Activated CD4-positive, alpha-beta T cell treated with anti-CD3 and anti-CD28 coated beads, Interleukin-2, amount 10 ng/mL, durations not matched to agents 24 days and 14 days (primary cell): ENCODE measurements around the gene HABP2. TPM values are rescaled to one million over a fixed set of nuclear protein-coding genes. Genes with fewer than 3 reads are reported as not detected.

Experiments used
- DNase-seq: peaks from one replicate; pipeline ENCODE4 v3.0.0; 2022
- H3K27ac Mint-ChIP-seq: one replicate; pipeline ENCODE4 v1.8.0; 2022; ENCODE audit warnings: mild to moderate bottlenecking, mixed read lengths
- H3K27me3 Mint-ChIP-seq: one replicate; pipeline ENCODE4 v1.8.0; 2022; ENCODE audit warnings: mixed read lengths
- H3K36me3 Mint-ChIP-seq: one replicate; pipeline ENCODE4 v1.8.0; 2022; ENCODE audit warnings: low read depth, mild to moderate bottlenecking, mixed read lengths
- H3K4me1 Mint-ChIP-seq: one replicate; pipeline ENCODE4 v1.8.0; 2021; ENCODE audit warnings: mixed read lengths
- H3K4me3 Mint-ChIP-seq: one replicate; pipeline ENCODE4 v1.8.0; 2022; ENCODE audit warnings: mild to moderate bottlenecking, moderate library complexity, mixed read lengths
- H3K9me3 Mint-ChIP-seq: one replicate; pipeline ENCODE4 v1.8.0; 2021; ENCODE audit warnings: mixed read lengths
- intact Hi-C: fragments of 100-400 bp; cut with micrococcal nuclease; formaldehyde crosslinking; loops from one replicate; pipeline ENCODE4 v1.15.1; 2023
- total RNA-seq: library from RNA; stranded (reverse); gene quantifications from 2 replicates; pipeline ENCODE4 v1.2.3, GENCODE V29; 2022

HABP2 gene
- total RNA-seq, 1 donor from 2014 or later = not detected

DNA sequence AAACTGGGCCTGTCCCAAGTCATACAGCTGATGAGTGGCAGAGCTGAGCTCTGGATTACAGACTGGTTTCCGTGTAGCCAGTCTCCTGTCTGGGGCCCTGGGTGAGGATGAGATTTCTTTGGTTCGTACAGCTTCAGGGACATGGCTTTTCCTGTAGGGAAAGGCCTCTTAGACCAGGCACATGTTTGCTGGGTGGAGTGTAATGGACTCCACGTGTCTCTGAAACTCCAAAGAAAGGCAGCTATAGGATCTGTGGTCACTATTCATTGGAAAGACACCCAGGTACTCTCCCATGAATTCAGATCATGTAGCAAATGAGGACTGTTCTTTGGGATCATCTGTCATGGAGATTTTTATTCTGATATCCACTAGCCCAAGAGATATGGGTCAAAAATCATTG lies 2.4 kb downstream of the HABP2 start:
- intact Hi-C loops = no loop called here

DNA sequence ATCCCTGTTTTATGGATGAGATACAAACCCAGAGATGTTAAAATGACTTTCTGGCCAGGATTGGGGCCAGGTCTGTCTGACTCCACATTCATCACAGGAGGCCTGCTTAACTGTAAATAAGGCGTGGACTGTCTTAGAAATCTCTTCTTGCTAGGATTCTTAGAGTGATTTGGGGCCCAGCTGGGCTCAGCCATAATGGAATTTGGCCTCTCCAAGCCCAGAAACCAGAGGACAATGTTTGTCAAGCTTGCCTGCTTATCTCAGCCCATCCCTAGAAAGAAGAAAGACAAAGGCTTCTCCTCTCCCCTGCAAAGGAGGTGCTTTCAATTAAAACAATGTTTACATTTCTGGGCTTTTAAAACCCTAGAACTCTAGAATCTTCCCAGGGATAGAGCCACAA lies 2.9 kb downstream of the HABP2 start:
- no peaks in the 10 kb centered on the region for H3K36me3 Mint-ChIP-seq
- no peaks in the 10 kb centered on the region for H3K9me3 Mint-ChIP-seq
- no peak overlapping the region for H3K4me3 Mint-ChIP-seq
- no peak for DNase-seq
- no peak overlapping the region for H3K27ac Mint-ChIP-seq
- intact Hi-C loops = no loop called here
- peaks cover 22% of the 10 kb centered on the region for H3K27me3 Mint-ChIP-seq
- peaks cover 1% of the 10 kb centered on the region for H3K4me1 Mint-ChIP-seq

More for the DNA sequence above, 2.4 kb downstream of the HABP2 start:
- Mint-ChIP-seq H3K36me3 (no peaks in the 10 kb centered on the region), H3K9me3 (no peaks in the 10 kb centered on the region), H3K27me3 (peaks cover 22% of the 10 kb centered on the region), H3K4me1 (peaks cover 6% of the 10 kb centered on the region), H3K4me3 (no peak overlapping the region), H3K27ac (no peak overlapping the region)
- no peak for DNase-seq

DNA sequence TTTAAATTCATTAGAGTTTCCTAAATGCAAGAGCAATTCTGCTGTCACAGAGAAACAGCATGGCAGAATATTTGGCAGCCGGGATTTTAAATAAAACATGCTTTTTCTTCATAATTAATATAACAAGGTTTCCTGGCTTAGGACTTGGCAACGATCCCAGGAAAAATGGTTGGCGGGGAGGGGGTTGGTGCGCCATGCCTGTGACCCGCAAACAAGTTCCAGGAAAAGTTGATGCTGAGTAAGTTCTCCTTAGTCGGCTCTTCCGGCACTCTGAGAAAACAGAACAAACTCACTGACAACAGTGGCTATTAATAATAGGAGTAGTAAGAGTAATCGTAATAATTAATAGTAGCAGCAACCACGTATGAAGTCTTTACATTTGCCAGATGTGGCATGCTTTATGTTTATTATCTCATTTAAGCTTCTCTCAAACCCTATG lies 4.6 kb downstream of the HABP2 start:
- Mint-ChIP-seq H3K27ac (no peak overlapping the region), H3K27me3 (peaks cover 20% of the 10 kb centered on the region), H3K4me1 (no peaks in the 10 kb centered on the region), H3K4me3 (no peak overlapping the region), H3K9me3 (no peaks in the 10 kb centered on the region), H3K36me3 (no peaks in the 10 kb centered on the region)
- intact Hi-C loops = no loop called here
- no peak for DNase-seq

DNA sequence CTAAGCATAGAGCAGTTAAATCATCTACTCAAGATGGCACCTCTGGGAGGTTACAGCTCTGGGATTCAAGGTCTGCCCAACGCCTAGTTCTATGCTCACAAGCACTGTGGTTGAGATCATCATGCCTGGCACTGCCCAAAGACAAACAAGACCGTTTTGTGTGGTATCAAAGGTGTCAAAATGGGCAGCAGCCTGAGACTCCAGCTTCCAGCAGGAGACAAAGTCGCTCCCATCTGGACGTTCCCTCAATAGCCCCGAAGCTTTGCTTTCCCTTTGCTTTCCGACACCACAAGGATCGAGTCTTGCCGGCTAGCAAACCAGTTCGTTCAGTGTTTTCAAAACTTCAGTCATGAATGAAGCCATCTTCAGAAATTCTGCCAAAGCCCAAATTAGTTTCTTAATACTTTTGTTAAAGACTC lies 5.1 kb downstream of the HABP2 start:
- Mint-ChIP-seq H3K27ac (no peak overlapping the region), H3K36me3 (no peaks in the 10 kb centered on the region), H3K4me3 (no peak overlapping the region), H3K4me1 (no peaks in the 10 kb centered on the region), H3K9me3 (no peaks in the 10 kb centered on the region), H3K27me3 (peaks cover 20% of the 10 kb centered on the region)
- intact Hi-C loops = no loop called here
- DNase-seq = no peak

DNA sequence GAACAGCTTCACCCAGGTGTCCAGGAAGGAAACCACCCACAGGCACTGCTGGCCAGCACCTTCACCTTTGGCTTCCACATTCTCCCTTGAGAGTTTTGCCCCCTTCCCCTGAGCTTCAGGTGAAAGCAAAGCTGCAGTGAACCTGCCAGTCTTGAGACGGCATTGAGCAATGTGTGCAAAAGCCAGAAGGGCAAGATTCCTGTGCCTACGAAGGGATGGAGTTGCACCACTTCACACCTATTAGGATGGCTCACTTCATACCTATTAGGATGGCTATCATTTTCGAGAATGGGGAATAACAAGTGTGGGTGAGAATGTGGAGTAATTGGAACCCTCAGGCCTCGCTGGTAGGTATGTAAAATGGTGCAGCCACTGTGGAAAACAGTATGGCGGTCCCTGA lies 7.2 kb downstream of the HABP2 start:
- H3K36me3 Mint-ChIP-seq = no peaks in the 10 kb centered on the region
- no peak overlapping the region for H3K27ac Mint-ChIP-seq
- H3K4me3 Mint-ChIP-seq = no peak overlapping the region
- no peak for DNase-seq
- no peaks in the 10 kb centered on the region for H3K9me3 Mint-ChIP-seq
- H3K4me1 Mint-ChIP-seq = peaks cover 3% of the 10 kb centered on the region
- peaks cover 8% of the 10 kb centered on the region for H3K27me3 Mint-ChIP-seq
- intact Hi-C loops = no loop called here

DNA sequence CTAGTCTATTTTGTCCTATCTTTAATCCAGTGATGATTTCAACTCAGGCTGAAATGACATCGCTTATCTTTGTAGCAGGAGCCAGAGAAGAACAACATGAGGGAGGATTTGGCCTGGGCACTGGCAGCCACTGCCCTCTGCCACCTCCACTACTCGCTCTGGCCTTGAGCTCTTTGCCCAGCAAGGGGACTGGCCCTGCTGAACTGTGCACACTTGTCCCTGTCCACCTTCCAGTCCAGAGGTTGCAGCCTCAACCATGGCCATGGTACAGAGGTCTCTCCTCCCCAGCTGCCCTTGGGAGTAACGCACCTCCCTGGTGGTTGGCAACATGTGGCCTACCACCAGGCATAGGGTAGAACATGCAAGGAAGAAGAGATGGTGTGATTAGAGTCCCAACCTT lies 8.4 kb downstream of the HABP2 start:
- peaks cover 3% of the 10 kb centered on the region for H3K4me1 Mint-ChIP-seq
- H3K27me3 Mint-ChIP-seq = peaks cover 8% of the 10 kb centered on the region
- no peak for DNase-seq
- no peak overlapping the region for H3K27ac Mint-ChIP-seq
- intact Hi-C loops = no loop called here
- no peaks in the 10 kb centered on the region for H3K36me3 Mint-ChIP-seq
- H3K4me3 Mint-ChIP-seq = no peak overlapping the region
- H3K9me3 Mint-ChIP-seq = no peaks in the 10 kb centered on the region

DNA sequence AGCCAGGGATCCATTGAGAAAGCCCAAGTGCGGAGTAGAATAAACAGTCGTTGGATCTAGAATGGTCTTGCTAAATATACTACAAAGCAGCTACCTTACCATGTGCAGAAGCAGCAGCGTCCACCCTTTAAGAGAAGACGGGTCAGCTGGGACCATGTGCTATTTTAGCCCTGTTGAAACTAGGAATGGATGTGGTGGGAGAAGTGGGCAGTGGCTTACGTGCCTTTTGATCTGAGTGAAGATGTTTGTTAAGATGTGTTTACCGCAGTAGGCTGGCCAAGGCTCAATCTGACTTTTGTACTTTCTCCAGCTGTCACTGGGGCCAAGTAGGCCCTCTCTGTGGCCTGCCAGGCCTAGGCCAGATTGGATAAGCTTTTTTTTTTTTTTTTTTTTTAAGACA lies 9.2 kb downstream of the HABP2 start:
- H3K27ac Mint-ChIP-seq = no peak overlapping the region
- H3K4me3 Mint-ChIP-seq = no peak overlapping the region
- H3K4me1 Mint-ChIP-seq = peaks cover 3% of the 10 kb centered on the region
- H3K36me3 Mint-ChIP-seq = no peaks in the 10 kb centered on the region
- DNase-seq = no peak
- intact Hi-C loops = no loop called here
- H3K27me3 Mint-ChIP-seq = peaks cover 5% of the 10 kb centered on the region
- H3K9me3 Mint-ChIP-seq = no peaks in the 10 kb centered on the region

DNA sequence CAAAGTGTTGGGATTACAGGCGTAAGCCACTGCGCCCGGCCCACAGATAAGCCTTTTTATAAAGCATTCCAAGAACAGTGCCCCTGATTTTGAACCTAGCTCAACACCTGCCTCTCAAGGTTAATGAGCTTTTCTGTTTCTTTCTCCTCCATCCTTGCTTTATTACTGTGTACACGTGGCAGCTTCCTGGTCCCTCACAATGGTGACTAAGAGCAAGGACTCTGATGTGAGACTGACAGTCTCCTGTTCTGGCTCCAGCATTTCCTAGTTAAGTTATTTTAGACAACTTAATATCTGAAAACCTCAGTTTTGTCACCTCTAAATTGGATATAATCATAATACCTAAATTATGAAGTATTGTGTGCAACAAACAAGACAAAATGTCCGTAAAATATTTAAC lies 9.9 kb downstream of the HABP2 start:
- peaks cover 3% of the 10 kb centered on the region for H3K27me3 Mint-ChIP-seq
- peaks cover 3% of the 10 kb centered on the region for H3K4me1 Mint-ChIP-seq

DNA sequence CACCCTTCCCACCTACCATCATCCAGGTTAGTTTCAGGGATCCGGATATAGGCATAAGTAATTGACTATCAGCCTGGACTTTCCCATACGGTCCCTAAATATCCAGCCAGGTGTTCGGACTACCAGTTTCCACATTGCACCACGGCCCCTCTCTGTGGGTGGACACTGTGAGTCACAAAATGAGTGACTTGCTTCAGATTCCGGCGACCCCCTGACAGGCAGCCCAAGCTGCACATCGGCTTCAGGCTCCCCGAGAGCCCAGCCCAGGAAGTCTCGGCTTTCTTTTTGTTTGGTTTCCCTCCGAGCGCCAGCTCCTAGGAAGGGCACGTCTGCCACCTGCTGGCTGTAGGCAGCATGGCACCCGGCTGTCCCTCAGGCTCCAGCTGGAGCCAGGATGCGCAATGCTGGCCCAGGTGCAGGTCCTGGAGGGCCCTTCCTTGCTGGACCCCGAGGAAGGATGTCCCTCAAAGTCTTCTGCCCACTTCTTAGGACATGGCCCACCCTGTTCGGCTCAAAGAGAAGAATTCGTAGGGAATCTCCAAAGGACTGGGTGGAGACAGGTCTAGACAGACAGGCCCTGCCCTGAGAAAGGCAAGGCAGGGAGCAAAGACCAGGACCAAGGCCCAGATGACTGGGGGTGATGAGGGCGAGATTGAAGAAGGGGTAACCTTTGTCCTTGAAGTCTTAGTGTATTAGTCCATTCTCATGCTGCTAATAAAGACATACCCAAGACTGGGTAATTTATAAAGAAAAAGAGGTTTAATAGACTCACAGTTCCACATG lies 10.6 kb downstream of the HABP2 start:
- H3K36me3 Mint-ChIP-seq = no peaks in the 10 kb centered on the region
- H3K27me3 Mint-ChIP-seq = no peaks in the 10 kb centered on the region
- H3K27ac Mint-ChIP-seq = no peak overlapping the region
- H3K4me3 Mint-ChIP-seq = peak overlapping the region; percentile 76
- intact Hi-C loops = no loop called here
- H3K4me1 Mint-ChIP-seq = peaks cover 3% of the 10 kb centered on the region
- H3K9me3 Mint-ChIP-seq = no peaks in the 10 kb centered on the region
- peak; percentile 92 for DNase-seq

More for the DNA sequence above, 9.9 kb downstream of the HABP2 start:
- H3K4me3 Mint-ChIP-seq = no peak overlapping the region
- H3K27ac Mint-ChIP-seq = no peak overlapping the region
- H3K36me3 Mint-ChIP-seq = no peaks in the 10 kb centered on the region
- intact Hi-C loops = no loop called here
- no peak for DNase-seq
- H3K9me3 Mint-ChIP-seq = no peaks in the 10 kb centered on the region

DNA sequence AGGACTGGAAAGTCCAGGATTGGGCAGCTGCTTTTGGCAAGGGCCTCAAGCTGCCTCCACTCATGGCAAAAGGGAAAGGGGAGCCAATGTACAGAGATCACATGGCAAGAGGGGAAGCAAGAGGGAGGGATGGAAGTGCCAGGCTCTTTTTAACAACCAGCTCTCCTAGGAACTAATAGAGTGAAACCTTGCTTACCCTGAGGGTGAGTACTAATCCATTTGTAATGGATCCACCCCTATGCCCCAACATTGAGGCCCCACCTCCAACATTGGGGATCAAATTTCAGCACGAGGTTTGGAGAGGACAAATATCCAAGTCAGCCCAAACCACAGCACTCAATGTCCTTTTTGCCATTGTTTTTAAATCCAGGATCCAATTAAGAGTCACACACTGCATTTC lies 12.5 kb downstream of the HABP2 start:
- intact Hi-C loops = no loop called here
- Mint-ChIP-seq H3K4me3 (no peak overlapping the region), H3K9me3 (no peaks in the 10 kb centered on the region), H3K27ac (no peak overlapping the region), H3K27me3 (no peaks in the 10 kb centered on the region), H3K4me1 (peaks cover 3% of the 10 kb centered on the region), H3K36me3 (no peaks in the 10 kb centered on the region)
- no peak for DNase-seq

DNA sequence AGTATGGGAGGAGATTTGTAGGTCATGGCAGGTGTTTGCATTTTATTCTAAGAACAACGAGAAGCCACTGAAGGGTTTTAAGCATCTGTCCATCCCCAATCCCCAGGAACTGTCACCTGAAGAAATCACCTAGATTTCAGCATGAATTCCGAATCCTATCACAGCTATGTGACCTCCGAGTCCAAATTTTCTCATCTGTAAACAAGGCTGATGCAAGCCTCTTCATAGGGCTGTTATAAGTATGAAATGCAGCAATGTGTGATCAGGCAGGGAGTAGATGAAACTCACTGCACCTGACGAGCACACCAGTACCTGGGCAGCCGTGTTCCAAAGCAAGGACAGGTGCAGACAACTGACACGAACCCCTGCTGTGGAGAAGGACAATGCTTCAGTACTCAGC lies 14.0 kb downstream of the HABP2 start:
- Mint-ChIP-seq H3K9me3 (no peaks in the 10 kb centered on the region), H3K36me3 (no peaks in the 10 kb centered on the region), H3K27me3 (no peaks in the 10 kb centered on the region), H3K4me1 (peaks cover 3% of the 10 kb centered on the region), H3K4me3 (no peak overlapping the region), H3K27ac (no peak overlapping the region)
- DNase-seq = no peak
- intact Hi-C loops = no loop called here

DNA sequence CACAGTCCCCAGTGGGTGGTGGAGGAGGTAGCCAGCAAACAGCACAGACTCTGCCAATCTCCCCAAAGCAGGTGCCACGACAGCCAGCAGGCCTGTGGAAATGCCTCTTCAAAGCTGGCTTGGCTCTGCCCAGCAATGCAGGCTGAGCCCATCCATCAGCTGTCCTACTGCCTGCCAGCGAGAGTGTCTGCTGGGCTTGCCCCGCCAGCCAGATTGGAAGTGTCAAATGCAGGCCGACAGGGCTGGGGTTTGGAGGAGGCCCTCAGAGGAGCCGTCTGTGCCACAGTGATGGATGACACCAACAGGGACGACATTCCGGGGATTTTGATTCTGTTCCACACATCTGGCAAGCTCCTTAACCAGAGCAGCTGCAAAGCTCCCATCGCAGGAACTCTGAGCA lies 16.7 kb downstream of the HABP2 start:
- Mint-ChIP-seq H3K4me1 (no peaks in the 10 kb centered on the region), H3K9me3 (no peaks in the 10 kb centered on the region), H3K27ac (no peak overlapping the region), H3K27me3 (no peaks in the 10 kb centered on the region), H3K36me3 (no peaks in the 10 kb centered on the region), H3K4me3 (no peak overlapping the region)
- DNase-seq = no peak
- intact Hi-C loops = no loop called here

DNA sequence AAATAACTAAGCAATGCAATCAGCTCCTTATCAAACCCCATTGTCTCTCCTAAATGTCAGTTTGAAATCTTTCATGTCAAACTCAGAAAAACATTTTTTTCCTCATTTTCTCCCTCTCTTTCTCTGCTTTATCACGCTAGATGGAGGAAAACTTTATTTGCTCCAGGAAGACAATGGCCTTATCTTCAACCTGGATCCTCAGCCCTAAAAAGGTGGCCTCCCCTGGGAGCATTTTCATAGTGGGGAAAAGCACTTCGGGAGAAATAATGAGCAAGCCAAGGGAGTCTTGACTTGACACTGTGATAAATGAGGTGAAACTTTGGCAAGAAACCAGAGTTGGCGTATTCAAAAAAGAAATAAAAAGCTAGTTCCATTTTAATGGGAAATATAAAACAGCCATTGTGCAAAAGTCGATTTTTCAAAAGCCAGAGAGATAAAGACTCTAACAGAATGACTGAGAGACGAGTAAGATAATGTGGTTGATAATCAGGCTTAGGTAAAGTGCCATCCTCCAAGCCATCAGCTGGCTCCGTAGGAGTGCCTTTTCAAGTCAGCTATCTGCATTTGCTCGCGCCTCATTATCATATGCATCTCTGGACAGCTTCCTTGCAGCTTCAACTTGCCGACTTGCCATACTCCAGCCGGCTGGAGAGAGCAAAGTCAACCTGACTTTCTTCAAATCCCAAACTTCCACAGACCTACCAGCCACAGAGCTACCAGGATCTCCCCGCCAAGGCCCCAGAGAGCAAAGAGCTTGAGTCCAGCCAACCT lies 19.9 kb downstream of the HABP2 start:
- intact Hi-C loops = no loop called here
- H3K4me1 Mint-ChIP-seq = no peaks in the 10 kb centered on the region
- H3K9me3 Mint-ChIP-seq = no peaks in the 10 kb centered on the region
- no peak overlapping the region for H3K4me3 Mint-ChIP-seq
- H3K27ac Mint-ChIP-seq = no peak overlapping the region
- no peaks in the 10 kb centered on the region for H3K27me3 Mint-ChIP-seq
- no peak for DNase-seq
- H3K36me3 Mint-ChIP-seq = no peaks in the 10 kb centered on the region

DNA sequence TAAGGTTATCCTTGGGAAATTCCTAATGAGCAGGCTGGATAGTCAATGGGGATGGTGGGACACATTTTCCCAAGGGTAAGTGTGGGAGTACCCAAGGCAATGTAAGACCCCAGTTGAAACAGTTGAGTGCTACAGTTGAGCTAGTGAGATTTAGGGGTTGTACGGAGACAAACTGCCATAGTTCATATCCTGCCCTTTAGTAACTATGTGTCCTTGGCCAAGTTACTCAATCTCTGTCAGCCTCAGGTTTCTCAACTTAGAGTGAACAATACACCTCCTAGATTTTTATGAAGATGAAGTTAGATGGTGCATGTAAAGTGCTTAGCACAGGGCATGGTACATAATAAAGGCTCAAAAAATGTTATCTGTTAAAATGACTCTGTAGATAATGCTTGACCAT lies 20.5 kb downstream of the HABP2 start:
- Mint-ChIP-seq H3K27me3 (no peaks in the 10 kb centered on the region), H3K4me3 (no peak overlapping the region), H3K9me3 (no peaks in the 10 kb centered on the region), H3K27ac (no peak overlapping the region), H3K4me1 (no peaks in the 10 kb centered on the region), H3K36me3 (no peaks in the 10 kb centered on the region)
- intact Hi-C loops = no loop called here
- DNase-seq = no peak
